ENCODE data around the gene WDR45B.

The WDR45B gene

DNA sequence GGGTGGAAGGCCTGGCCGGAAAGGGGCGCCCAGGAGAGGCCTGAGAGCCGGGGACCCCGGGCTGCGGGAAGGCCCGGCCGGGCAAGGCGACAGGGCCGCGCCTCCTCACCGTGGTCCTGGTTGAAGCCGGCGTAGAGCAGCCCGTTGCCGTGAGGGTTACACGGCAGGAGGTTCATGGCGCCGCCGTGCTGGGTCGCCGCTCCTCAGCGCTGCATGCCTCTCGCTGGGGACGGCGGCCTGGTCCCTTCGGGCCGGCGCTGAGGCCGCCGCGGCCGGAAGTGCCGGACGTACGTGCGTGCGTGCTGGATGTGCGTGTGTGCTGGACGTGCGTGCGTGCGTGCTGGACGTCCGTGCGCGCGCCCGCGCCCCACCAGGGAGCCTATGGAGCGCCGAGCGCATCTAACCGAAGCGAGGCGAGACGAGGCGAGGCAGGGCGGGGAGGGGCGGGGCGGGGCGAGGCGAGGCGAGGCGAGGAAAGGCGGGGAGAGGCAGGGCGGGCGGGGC lies at the start of gene WDR45B:
WDR45B (minus strand) TSS at position 280 of the 504 bp plus-strand sequence; CDS start at position 176, 104 bp downstream.
- DNase-seq (ENCODE audit: low spot score), result peak; percentile 99

GRCh38 chr17:82697808-82698064 lies 49.5 kb upstream of the WDR45B start:
- DNase-seq (ENCODE audit: low spot score), result no peak

DNA sequence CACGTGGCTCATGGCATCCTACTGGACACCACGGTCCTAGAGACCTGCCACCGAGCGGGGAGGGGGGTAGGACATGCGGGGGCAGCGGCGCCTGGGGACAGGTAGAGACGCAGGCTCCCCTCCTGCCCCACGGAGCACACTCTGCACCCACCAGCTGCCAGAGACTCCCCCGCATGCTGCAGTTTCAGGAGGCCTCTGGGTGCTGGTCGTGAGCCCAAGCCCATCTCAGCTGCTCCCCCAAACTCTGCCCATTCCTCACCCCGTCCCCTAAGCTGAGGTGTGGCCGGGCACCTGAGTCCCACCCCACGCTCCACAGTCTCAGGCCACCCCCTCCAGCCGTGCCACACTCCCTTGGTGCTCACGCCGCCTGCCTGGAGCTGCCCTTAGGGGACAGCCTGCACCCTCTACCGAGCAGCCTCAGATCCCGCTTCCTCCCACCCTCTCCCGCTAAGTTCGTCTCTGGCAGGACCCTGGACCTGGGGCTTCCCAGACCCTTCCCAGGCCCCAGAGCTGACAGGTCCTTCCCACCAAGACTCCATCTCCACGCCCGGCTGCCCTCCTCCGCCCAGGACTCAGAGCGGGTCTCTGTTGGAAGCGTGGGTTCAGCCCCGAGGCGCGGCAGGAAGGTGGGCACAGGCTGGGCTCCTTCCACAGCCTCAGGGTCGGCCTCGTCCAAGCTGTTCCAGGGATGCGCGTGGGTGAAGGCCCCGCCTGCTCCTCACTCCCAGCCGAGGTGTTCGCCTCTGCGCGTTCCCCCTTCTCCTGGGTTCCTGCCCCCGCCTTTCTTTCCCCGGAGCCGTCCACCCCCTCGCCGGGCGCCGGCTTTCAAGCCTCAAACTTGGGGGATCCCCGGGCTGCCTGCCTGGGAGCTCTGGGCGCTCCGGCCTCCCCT lies 48.9 kb upstream of the WDR45B start:
- DNase-seq (ENCODE audit: low spot score), result peak; percentile 19

- DNase-seq (ENCODE audit: low spot score), result no peak
Measured at GRCh38 chr17:82696259-82696658, 48.0 kb upstream of the WDR45B start.

- no peak for DNase-seq (ENCODE audit: low spot score)
Measured at GRCh38 chr17:82694647-82695046, 46.4 kb upstream of the WDR45B start.

DNA sequence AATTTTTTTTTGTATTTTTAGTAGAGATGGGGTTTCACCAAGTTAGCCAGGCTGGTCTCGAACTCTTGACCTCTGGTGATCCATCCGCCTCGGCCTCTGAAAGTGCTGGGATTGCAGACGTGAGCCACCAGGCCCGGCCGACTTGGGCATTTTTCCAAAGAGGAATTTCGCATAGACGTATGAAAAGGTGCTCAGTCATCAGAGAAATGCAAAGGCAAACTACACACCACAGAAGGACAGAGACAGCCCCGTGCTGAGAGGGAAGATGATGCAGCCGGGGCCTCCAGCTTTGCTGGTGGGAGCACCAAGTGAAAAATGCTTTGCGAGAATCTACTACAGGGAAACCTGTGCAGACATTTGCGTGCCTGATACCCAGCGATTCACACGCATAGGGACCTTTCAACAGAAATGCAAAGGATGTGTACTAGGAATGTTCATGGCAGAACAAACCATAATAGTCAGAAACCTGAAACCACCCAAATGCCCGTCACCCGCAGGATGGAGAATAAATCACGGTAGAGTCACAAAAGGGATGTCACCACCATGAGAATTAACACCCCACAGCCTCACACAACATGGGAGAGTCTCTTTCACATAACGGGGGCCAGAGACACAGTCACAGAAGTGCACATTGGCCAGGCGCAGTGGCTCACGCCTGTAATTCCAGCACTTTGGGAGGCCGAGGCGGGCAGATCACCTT lies 45.1 kb upstream of the WDR45B start:
- no peak for DNase-seq (ENCODE audit: low spot score)

DNA sequence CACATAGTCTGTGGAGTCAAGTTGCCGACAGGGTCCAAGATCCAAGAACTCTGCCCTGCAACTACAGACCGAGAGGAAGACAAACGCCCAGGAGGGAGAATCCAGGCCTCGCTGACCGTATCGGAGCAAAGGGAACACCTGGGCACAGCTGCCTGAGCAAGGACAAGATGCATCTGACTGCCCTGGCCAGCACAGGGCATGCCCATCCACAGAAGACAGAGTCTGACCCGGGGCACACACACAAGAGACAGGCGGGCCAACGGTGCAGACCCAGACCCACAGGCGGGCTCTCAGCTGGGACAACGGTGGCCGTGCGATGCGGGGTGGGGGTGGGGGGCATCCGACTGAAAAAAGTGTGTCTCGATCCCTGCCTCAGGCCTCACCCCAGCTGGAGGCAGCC lies 44.0 kb upstream of the WDR45B start:
- DNase-seq (ENCODE audit: low spot score), result no peak

DNA sequence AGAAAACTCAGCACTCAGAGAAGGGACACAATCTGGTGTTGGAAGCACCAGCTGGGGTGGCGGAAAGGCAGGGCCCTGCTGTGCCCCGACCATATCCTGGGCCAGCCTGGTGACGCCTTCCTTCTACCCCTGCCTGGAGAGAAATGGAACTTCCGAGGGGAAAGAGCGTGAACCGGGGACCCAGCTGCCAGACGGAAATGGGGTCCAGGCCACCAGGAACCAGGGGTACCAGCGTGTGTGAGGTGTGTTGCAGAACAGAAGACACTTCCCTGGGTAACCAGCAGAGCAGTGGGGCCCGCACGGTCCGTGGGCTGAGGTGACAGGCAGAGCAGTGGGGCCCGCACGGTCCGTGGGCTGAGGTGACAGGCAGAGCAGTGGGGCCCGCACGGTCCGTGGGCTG lies 43.5 kb upstream of the WDR45B start:
- no peak for DNase-seq (ENCODE audit: low spot score)

- DNase-seq (ENCODE audit: low spot score), result no peak
Measured at GRCh38 chr17:82690786-82691489, 42.7 kb upstream of the WDR45B start.

DNA sequence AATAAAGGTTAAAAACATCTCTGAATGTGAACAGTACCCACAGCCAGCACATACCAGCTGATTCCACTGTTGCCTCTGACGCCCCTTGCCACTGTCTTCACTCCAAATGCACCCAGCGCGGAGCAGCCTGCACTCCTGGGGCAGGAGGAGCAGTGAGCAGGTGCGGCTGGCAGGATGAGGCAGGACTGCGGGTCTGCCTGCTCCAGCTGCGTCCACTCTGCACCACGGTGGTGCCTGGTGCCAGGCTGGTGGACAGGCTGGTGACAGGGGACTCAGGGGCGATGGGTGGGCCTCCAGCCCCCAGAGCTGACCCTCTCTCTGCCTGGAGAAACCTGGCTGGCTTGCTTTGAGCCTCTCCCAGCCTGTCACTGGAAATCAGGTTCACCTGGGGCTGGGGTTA lies 40.8 kb upstream of the WDR45B start:
- DNase-seq (ENCODE audit: low spot score), result no peak

DNA sequence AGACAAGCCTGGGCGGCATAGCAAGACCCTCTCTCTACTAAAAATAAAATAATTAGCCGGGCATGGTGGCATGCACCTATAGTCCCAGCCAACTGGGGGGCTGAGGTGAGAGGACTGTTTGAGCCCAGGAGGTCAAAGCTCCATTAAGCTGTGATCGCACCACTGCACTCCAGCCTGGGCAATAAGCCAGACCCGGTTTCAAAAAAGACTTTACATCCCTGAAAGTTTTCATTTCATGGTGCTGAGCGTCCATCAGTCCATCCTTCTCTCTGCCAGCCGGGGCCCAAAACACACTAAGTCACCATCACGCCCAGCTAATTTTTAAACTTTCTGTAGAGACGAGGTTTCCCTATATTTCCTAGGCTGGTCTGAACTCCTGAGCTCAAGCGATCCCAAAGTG lies 39.6 kb upstream of the WDR45B start:
- DNase-seq (ENCODE audit: low spot score), result no peak

- no peak for DNase-seq (ENCODE audit: low spot score)
Measured at GRCh38 chr17:82687375-82687861, 39.2 kb upstream of the WDR45B start.

- DNase-seq (ENCODE audit: low spot score), result no peak
Measured at GRCh38 chr17:82686366-82687324, 38.4 kb upstream of the WDR45B start.

DNA sequence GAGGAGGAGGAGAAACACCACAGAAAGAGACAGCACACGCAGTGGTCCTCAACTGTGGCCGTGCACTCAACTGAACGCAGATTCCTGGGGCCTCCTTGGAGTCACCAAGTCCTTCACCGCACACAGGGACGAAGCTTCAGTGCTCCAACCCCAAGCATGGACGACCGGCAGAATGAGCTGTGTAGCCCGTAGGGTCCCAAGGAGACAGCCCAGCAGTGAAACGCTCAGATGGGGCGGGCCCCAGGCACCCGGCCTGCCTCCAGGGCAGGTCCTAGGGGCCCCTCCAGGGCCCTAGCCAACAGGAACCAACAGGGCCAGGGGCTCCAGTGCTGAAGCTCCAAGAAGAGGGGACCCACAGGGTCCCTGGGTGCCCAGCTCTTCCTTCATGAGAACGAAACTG lies 37.0 kb upstream of the WDR45B start:
- no peak for DNase-seq (ENCODE audit: low spot score)

GRCh38 chr17:82684228-82684841 lies 36.1 kb upstream of the WDR45B start:
- DNase-seq (ENCODE audit: low spot score), result no peak

DNA sequence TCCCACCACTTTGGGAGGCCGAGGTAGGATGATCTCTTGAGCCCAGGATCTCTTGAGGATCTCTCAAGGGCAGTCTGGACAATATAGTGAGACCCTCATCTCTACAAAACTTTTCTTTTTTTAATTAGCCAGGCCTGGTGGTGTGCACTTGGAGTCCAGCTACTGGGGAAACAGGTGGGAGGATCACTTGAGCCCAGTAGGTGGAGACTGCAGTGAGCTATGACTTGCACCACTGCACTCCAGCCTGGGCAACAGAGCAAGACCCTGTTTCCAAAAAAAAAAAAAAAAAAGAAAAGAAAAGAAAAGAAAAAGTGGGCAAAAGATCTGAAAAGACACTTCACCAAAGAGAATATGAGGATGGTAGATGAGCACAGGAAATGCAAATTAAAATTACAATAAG lies 35.3 kb upstream of the WDR45B start:
- no peak for DNase-seq (ENCODE audit: low spot score)

GRCh38 chr17:82681547-82681946 lies 33.3 kb upstream of the WDR45B start:
- no peak for DNase-seq (ENCODE audit: low spot score)

- DNase-seq (ENCODE audit: low spot score), result no peak
Measured at GRCh38 chr17:82679586-82680465, 31.6 kb upstream of the WDR45B start.

GRCh38 chr17:82678265-82678891 lies 30.1 kb upstream of the WDR45B start:
- DNase-seq (ENCODE audit: low spot score), result no peak

All from AG08395 (cell line).